MCF 10A (cell line): ENCODE data around the gene CUEDC1. TPM values are rescaled to one million over a fixed set of nuclear protein-coding genes. Genes with fewer than 3 reads are reported as not detected.

Source experiments
- BruUV-seq: library from RNA; stranded (reverse); fragments of 400-500 nt; replicated peaks from 2 replicates; lab custom pipeline; 2021; lab: Mats Ljungman, UMichigan
- CTCF ChIA-PET: fragments of 300-600 bp; sonication (Branson Sonifier 250); formaldehyde crosslinking; extraction: SDS; loops from one replicate; lab custom pipeline; 2021; ENCODE audit warnings: antibody characterized with exemption, inconsistent platforms; lab: Yijun Ruan, JAX
- POLR2A ChIA-PET: fragments of 300-600, 350-650 bp; sonication (Branson Sonifier 250); formaldehyde crosslinking; extraction: SDS; loops from one replicate; lab custom pipeline; 2020; ENCODE audit warnings: antibody characterized with exemption, inconsistent platforms; lab: Yijun Ruan, JAX
- DNase-seq: peaks from one replicate; pipeline ENCODE4 v3.0.0-alpha.2; 2018; ENCODE audit not compliant: unreplicated experiment
- H3K27ac Mint-ChIP-seq: one replicate; pipeline ENCODE4 v1.8.0; 2022; ENCODE audit warnings: mild to moderate bottlenecking, low read depth, mixed read lengths; ENCODE audit not compliant: unreplicated experiment
- H3K27me3 Mint-ChIP-seq: one replicate; pipeline ENCODE4 v1.8.0; 2022; ENCODE audit warnings: mixed read lengths; ENCODE audit not compliant: insufficient read depth, unreplicated experiment
- H3K36me3 Mint-ChIP-seq: one replicate; pipeline ENCODE4 v1.8.0; 2022; ENCODE audit warnings: mild to moderate bottlenecking, moderate library complexity, mixed read lengths; ENCODE audit not compliant: insufficient read depth, unreplicated experiment
- H3K4me1 Mint-ChIP-seq: one replicate; pipeline ENCODE4 v1.8.0; 2022; ENCODE audit warnings: mixed read lengths; ENCODE audit not compliant: insufficient read depth, unreplicated experiment
- H3K4me3 Mint-ChIP-seq: one replicate; pipeline ENCODE4 v1.8.0; 2022; ENCODE audit warnings: mild to moderate bottlenecking, moderate library complexity, mixed read lengths; ENCODE audit not compliant: unreplicated experiment
- H3K9me3 Mint-ChIP-seq: one replicate; pipeline ENCODE4 v1.8.0; 2022; ENCODE audit warnings: mixed read lengths; ENCODE audit not compliant: unreplicated experiment
- CTCF ChIP-seq: fragments of 200-600 bp; IDR thresholded peaks from one replicate; pipeline ENCODE4 v1.8.0; 2022; ENCODE audit warnings: antibody characterized with exemption, mild to moderate bottlenecking; ENCODE audit not compliant: unreplicated experiment
- intact Hi-C: fragments of 100-400 bp; cut with micrococcal nuclease; formaldehyde crosslinking; loops from 2 replicates; pipeline ENCODE4 v1.14.1; 2022
- total RNA-seq: library from RNA; stranded (reverse); gene quantifications from 2 replicates; pipeline ENCODE4 v1.2.3, GENCODE V29; 2022

CUEDC1 gene
- total RNA-seq, 1 experiment from 2014 or later, result 15.6 TPM

DNA sequence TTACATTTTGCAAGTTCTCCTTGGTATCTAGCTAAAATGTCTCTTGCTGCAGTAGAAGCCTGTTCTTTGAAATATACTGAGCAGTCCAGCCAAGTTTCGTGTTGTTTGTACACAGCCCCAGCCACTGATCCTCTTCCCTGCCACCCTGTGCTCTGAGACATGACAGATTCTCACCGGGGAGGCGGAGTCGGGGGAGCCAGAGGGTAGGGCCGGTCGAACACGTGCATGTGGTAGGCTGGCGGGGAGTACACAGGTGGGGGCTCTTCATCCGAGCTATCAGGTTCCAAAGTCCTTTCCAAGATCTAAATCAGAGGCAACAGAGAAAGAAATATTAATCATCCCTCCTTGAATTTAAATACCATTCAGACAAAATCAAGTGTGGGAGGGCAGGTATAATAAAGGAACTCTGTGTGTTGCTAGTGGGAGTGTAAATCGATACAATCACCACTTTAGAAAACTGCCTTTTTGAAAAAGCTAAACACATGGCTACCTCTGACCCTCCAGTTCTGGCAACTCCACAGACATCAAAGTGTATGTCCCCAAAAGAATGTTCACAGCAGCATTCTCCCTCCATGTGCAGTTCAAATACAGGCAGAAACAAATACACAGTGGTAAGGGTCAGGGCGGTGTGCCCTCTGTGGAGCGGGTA, 75.7 kb downstream of the CUEDC1 start:
- TF ChIP-seq CTCF, result no peak
- Mint-ChIP-seq H3K36me3 (peaks cover 20% of the 10 kb centered on the region), H3K27me3 (no peaks in the 10 kb centered on the region), H3K27ac (peak overlapping the region; percentile 75), H3K9me3 (no peaks in the 10 kb centered on the region), H3K4me3 (peak overlapping the region; percentile 13), H3K4me1 (peaks cover 37% of the 10 kb centered on the region)
- intact Hi-C loops, result loop anchor here (1.0 kb wide), 1 partner anchor 11 kb away; no protein-coding TSS in a partner anchor
- no peak for DNase-seq
- no TSS peak for BruUV-seq
- POLR2A ChIA-PET, result interaction anchor here (0.7 to 4.5 kb wide), 22 partner anchors 11 to 127 kb away, joined by 3 to 35 read pairs (median 5); partner anchors contain the start of genes MRPS23 and SRSF1
- CTCF ChIA-PET, result interaction anchor here (0.9 to 8.9 kb wide), 8 partner anchors 12 to 115 kb away, joined by 4 to 81 read pairs (median 6); partner anchors contain the start of gene CUEDC1

DNA sequence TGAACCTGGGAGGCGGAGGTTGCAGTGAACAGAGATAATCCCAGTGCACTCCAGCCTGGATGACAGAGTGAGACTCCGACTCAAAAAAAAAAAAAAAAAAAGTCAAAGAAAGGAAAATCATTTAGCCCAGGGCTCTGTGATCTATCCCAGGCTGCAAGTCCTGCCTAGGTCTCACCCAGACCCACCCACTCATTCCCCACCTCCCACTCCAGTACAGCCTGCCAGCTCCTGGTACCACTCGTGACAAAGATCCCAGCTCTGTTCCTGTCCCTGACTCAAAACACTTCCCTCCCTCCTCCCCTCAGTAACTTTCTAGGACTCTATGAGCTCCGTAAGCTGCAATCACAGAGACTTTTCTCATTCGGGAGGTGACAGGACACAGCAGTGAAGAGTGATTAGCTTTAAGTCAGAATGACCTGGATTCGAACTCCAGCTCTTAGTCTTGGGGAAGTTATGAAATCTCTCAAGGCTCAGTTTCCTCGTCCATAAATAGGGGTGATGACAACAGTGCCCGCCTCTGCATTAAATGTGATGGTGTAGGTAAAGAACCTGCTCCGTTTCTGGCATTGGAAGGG, 77.3 kb downstream of the CUEDC1 start:
- Mint-ChIP-seq H3K27ac (peak overlapping the region; percentile 75), H3K36me3 (peaks cover 18% of the 10 kb centered on the region), H3K4me3 (no peak overlapping the region), H3K9me3 (no peaks in the 10 kb centered on the region), H3K4me1 (peaks cover 46% of the 10 kb centered on the region), H3K27me3 (no peaks in the 10 kb centered on the region)
- ChIA-PET POLR2A (interaction anchor here (0.9 to 4.5 kb wide), 15 partner anchors 9 to 474 kb away, joined by 3 to 35 read pairs (median 8); partner anchors contain the start of genes MRPS23, SRSF1 and SUPT4H1), CTCF (interaction anchor here (0.5 to 8.9 kb wide), 12 partner anchors 11 to 119 kb away, joined by 3 to 81 read pairs (median 4); no protein-coding TSS in a partner anchor)
- TF ChIP-seq CTCF, result no peak
- intact Hi-C loops, result no loop called here
- DNase-seq, result no peak
- BruUV-seq, result no TSS peak

- Mint-ChIP-seq H3K27ac (peak overlapping the region; percentile 9), H3K4me1 (peaks cover 46% of the 10 kb centered on the region), H3K9me3 (no peaks in the 10 kb centered on the region), H3K27me3 (no peaks in the 10 kb centered on the region), H3K4me3 (no peak overlapping the region), H3K36me3 (peaks cover 27% of the 10 kb centered on the region)
- intact Hi-C loops, result no loop called here
- no peak for DNase-seq
- BruUV-seq, result no TSS peak
- TF ChIP-seq CTCF, result no peak
- ChIA-PET CTCF (interaction anchor here (0.6 to 8.9 kb wide), 8 partner anchors 9 to 123 kb away, joined by 3 to 81 read pairs (median 5); no protein-coding TSS in a partner anchor), POLR2A (interaction anchor here (0.8 to 4.5 kb wide), 9 partner anchors 8 to 130 kb away, joined by 3 to 32 read pairs (median 7); partner anchors contain the start of gene SRSF1)
Observed at GRCh38 chr17:57876866-57877237, 78.4 kb downstream of the CUEDC1 start.
